ENCODE results near the gene NLK. TPM values are rescaled to one million over a fixed set of nuclear protein-coding genes. Genes with fewer than 3 reads are reported as not detected.
A peak's percentile ranks its signal among the peaks of the same experiment; 100 is the strongest.
"Not testable (repeated sequence)": the region's sequence is repeated elsewhere in the genome, so short reads cannot be mapped to it uniquely, and the experiment has no call there.

Gene NLK
- total and polyA plus RNA-seq, 7 donors: 9.3 to 17.1 (median 15.0) TPM

- H3K27ac ChIP-seq; H3K36me3 ChIP-seq; H3K4me1 ChIP-seq; DNase-seq; intact Hi-C loops (cut with DNase I); H3K4me3 ChIP-seq; H3K9me3 ChIP-seq: not testable (repeated sequence)
- 23 to 49% methylated on average over 21 of the region's 21 CpGs for WGBS, 2 donors
- peaks cover 6 to 43% (median 20%) of the 10 kb centered on the region in 3 donors for H3K27me3 ChIP-seq
- peak in 1 of 4 experiments; percentile 34 for TF ChIP-seq CTCF (IDR thresholded peaks at IDR 0.05)
Observed at GRCh38 chr17:28232966-28233870, 190.7 kb downstream of the NLK start.

DNA sequence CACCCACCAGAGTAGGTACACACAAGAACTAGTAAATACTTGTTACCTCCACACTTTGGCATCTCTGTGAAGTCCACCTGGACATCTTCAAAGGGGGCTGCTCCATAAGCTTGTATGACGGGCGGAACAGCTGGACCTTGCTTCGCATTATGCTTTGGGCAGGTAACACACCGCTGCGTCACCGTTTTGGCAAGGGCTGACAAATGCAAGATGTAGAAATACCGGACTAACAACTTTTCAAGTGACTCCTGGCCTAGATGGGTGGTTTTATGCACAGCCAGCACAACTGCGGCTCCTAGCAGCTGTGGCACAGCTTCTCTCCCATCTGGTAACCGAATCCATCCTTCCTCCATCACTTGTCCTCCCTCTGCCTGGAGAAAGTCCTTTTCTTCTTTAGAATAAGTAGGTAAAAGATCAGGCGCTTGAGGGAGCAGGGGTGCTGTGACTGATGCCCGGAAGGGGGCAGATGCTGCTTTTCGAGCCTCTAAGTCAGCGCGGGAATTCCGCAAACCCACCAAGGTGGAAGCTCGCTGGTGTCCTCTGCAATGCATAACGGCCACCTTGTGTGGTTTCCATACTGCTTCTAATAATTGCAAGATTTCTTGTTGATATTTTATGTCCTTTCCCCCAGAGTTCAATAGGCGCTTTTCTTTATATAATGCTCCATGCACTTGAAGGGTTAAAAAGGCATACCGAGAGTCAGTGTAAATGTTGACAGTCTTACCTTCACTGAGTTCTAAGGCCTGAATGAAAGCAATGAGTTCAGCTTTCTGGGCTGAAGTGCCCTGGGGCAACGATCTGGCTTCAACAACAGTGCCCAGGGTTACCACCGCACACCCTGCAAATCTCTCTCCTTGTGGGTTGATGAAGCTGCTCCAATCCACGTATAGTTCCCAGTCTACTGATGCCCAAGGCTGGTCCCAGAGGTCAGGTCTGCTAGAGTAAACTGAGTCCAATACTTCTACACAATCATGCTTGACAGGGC is 191.7 kb downstream of the NLK start:
- H3K36me3 ChIP-seq; H3K4me3 ChIP-seq; H3K27ac ChIP-seq; H3K4me1 ChIP-seq; intact Hi-C loops (cut with DNase I); DNase-seq; H3K9me3 ChIP-seq: not testable (repeated sequence)
- peaks cover under 1 to 34% (median 11%) of the 10 kb centered on the region in 3 donors for H3K27me3 ChIP-seq
- WGBS, 2 donors: 24 to 64% methylated on average over 22 of the region's 22 CpGs

DNA sequence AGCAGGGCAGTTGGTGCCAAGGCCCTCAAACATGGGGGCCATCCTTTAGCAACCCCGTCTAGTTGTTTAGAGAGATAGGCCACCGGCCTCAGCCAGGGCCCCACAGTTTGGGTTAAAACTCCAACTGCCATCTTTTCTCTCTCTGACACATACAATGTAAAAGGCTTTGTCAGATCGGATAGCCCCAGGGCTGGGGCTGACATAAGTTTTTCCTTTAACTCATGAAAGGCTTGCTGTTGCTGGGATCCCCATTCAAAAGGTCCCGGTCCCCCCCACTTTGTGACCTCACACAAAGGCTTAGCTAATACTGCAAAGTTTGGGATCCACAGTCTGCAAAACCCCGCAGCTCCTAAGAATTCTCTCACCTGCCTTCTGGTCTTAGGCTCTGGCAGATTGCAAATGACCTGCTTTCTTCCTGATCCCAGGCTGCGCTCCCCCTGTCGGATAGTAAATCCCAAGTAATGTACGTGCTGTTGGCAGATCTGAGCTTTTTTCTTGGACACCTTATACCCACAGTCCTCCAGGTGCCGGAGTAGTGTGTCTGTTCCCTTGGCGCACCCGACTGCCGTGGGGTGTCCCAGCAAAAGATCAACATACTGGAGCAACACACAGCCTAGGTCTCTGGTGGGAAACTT is 192.7 kb downstream of the NLK start:
- WGBS, 2 donors: 88 to 89% methylated on average over 12 of the region's 12 CpGs
- H3K27ac ChIP-seq; H3K36me3 ChIP-seq; intact Hi-C loops (cut with DNase I); H3K4me1 ChIP-seq; H3K9me3 ChIP-seq; H3K4me3 ChIP-seq; DNase-seq: not testable (repeated sequence)
- peaks cover 0 to 25% (median under 1%) of the 10 kb centered on the region in 3 donors for H3K27me3 ChIP-seq

GRCh38 chr17:28236033-28236653 is 193.7 kb downstream of the NLK start:
- DNase-seq; intact Hi-C loops (cut with DNase I); H3K36me3 ChIP-seq; H3K4me1 ChIP-seq; H3K27ac ChIP-seq; H3K9me3 ChIP-seq; H3K4me3 ChIP-seq: not testable (repeated sequence)
- whole genome bisulfite sequencing, 2 donors: 87 to 88% methylated on average over 13 of the region's 13 CpGs
- H3K27me3 ChIP-seq: peaks cover 0 to 21% (median 0%) of the 10 kb centered on the region in 3 donors

DNA sequence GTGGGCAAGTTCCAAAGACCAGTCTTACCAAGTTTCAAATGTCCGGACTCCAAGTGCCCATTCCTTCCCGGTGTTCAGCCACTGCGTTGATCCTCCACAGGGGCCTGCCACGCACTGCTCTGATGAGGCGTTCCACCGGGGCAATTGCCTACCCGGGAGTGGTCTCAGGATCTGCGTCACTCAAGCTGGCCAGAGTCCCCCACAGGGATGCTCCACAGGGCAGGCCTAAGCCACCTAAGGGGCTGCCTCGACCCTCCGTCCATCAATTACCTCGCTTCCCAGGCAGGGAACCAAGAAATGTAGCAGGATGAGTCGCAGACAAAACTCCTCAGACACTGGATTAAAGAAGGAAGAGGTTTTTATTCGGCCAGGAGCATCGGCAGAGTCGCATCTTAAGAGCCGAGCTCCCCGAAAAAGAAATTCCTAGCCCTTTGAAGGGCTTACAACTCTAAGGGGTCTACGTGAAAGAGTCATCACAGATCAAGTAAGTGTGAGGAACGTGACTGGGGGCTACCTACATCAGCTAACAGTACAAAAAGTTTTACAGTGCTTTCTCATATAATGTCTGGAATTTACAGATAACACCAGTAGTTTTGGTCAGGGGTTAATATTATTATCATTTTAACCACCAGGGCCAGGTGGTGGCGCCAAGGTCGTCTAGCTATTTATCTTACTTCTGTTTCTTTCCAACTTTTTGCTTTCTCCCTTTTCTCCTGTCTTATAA is 196.2 kb downstream of the NLK start:
- H3K9me3 ChIP-seq; H3K4me1 ChIP-seq; intact Hi-C loops (cut with DNase I); H3K36me3 ChIP-seq; H3K4me3 ChIP-seq; DNase-seq; H3K27ac ChIP-seq; H3K27me3 ChIP-seq: not testable (repeated sequence)
- WGBS, 2 donors: 83 to 88% methylated on average over 20 to 21 of the region's 21 CpGs

GRCh38 chr17:28239271-28239624 is 196.8 kb downstream of the NLK start:
- intact Hi-C loops (cut with DNase I): no loop called here
- H3K27ac ChIP-seq: no peak overlapping the region
- H3K4me3 ChIP-seq: no peak overlapping the region
- H3K9me3 ChIP-seq: no peaks in the 10 kb centered on the region
- TF ChIP-seq CTCF (IDR thresholded peaks at IDR 0.05): no peak
- no peak for TF ChIP-seq POLR2AphosphoS5 (IDR thresholded peaks at IDR 0.05)
- TF ChIP-seq EP300 (IDR thresholded peaks at IDR 0.05): no peak
- TF ChIP-seq POLR2A (IDR thresholded peaks at IDR 0.05): no peak
- no peak for DNase-seq
- H3K27me3 ChIP-seq: no peaks in the 10 kb centered on the region
- H3K36me3 ChIP-seq: no peaks in the 10 kb centered on the region
- WGBS, 2 donors: 72 to 81% methylated on average over 3 of the region's 3 CpGs
- H3K4me1 ChIP-seq: no peaks in the 10 kb centered on the region

All from sigmoid colon (tissue), 7 donors.